ENCODE results near the gene ZDHHC24. TPM values are rescaled to one million over a fixed set of nuclear protein-coding genes. Genes with fewer than 3 reads are reported as not detected.

The ZDHHC24 gene
- total RNA-seq, 1 donor from 2014 or later, result 5.3 TPM

- DNase-seq, result no peak
Observed at GRCh38 chr11:66471142-66471541, 74.7 kb downstream of the ZDHHC24 start.

Other genes starting within 250 kb of the ZDHHC24 start
- gene CD248, start 229.0 kb downstream of the ZDHHC24 start, total RNA-seq, result 37.6 TPM
- 7.1 TPM for gene RIN1, start 209.6 kb downstream of the ZDHHC24 start, total RNA-seq
- 23.6 TPM for gene BRMS1, start 200.9 kb downstream of the ZDHHC24 start, total RNA-seq
- 40.8 TPM for gene B4GAT1, start 198.4 kb downstream of the ZDHHC24 start, total RNA-seq
- 10.2 TPM for gene SLC29A2, start 174.3 kb downstream of the ZDHHC24 start, total RNA-seq
- gene NPAS4, start 125.0 kb downstream of the ZDHHC24 start, total RNA-seq, result 1.4 TPM
- gene MRPL11, start 107.2 kb downstream of the ZDHHC24 start, total RNA-seq, result 55.9 TPM
- 5.9 TPM for gene PELI3, start 79.1 kb downstream of the ZDHHC24 start, total RNA-seq
- 21.2 TPM for gene DPP3, start 65.6 kb downstream of the ZDHHC24 start, total RNA-seq
- gene BBS1, start 35.4 kb downstream of the ZDHHC24 start, total RNA-seq, result 29.6 TPM
- 91.4 TPM for gene ACTN3, start 855 bp upstream of the ZDHHC24 start, total RNA-seq
- 35.7 TPM for gene CTSF, start 22.6 kb upstream of the ZDHHC24 start, total RNA-seq
- gene CCDC87, start 47.0 kb upstream of the ZDHHC24 start, total RNA-seq, result 0.10 TPM
- 33.4 TPM for gene CCS, start 47.1 kb upstream of the ZDHHC24 start, total RNA-seq
- 31.6 TPM for gene RBM14, start 70.6 kb upstream of the ZDHHC24 start, total RNA-seq
- 137 TPM for gene RBM4, start 92.7 kb upstream of the ZDHHC24 start, total RNA-seq
- 25.4 TPM for gene RBM4B, start 131.8 kb upstream of the ZDHHC24 start, total RNA-seq
- 20.9 TPM for gene SPTBN2, start 183.2 kb upstream of the ZDHHC24 start, total RNA-seq